ENCODE measurements around the gene EFHC1.

The EFHC1 gene

GRCh38 chr6:52419809-52420667 lies at the start of gene EFHC1:
TSS of gene EFHC1 (plus strand) at chr6:52420342. CDS start at chr6:52420411, 69 bp downstream.
- Histone ChIP-seq H3K27ac (peak within 1 kb of the TSS; percentile 43 to 92 (median 85); a peak in 21 of 22 replicates), H3K4me1 (peaks cover 40 to 75% (median 53%) of the 10 kb centered on the region in 10 experiments), H3K9ac (peak within 1 kb of the TSS; percentile 77 to 89 (median 83)), H3K27me3 (no peaks in the 10 kb centered on the region), H4K20me1 (no peaks in the 10 kb centered on the region), H3K4me2 (peak within 1 kb of the TSS; percentile 88 to 98 (median 95)), H3K9me3 (replicated peaks in 1 of 11) (no peaks in the 10 kb centered on the region), H3K36me3 (peaks cover 0 to 6% (median 0%) of the 10 kb centered on the region in 11 experiments; a peak in 1 of 22 replicates), H3K4me3 (peak within 1 kb of the TSS; percentile 66 to 87 (median 81))
- TF ChIP-seq Cebpa-rat (IDR thresholded peaks at IDR 0.05) = no peak

GRCh38 chr6:52371656-52372191 lies 48.4 kb upstream of the EFHC1 start:
- Histone ChIP-seq H3K9ac (no peak overlapping the region), H3K27ac (no peak overlapping the region), H3K4me1 (peaks cover under 1 to 27% (median 7%) of the 10 kb centered on the region in 10 experiments; a peak in 13 of 20 replicates), H4K20me1 (peaks cover 0 to 59% (median 0%) of the 10 kb centered on the region in 11 experiments; a peak in 3 of 22 replicates), H3K4me3 (no peak overlapping the region), H3K4me2 (no peak overlapping the region), H3K36me3 (peaks cover 5 to 66% (median 28%) of the 10 kb centered on the region in 11 experiments; a peak in 18 of 22 replicates), H3K9me3 (replicated peaks in 1 of 11) (peaks cover 0 to 8% (median 0%) of the 10 kb centered on the region in 11 experiments; a peak in 3 of 22 replicates), H3K27me3 (no peaks in the 10 kb centered on the region)
- no peak; a peak in 1 of 22 replicates for TF ChIP-seq Cebpa-rat (IDR thresholded peaks at IDR 0.05)

- no peak for TF ChIP-seq Cebpa-rat (IDR thresholded peaks at IDR 0.05)
- peaks cover 0 to 51% (median 17%) of the 10 kb centered on the region in 11 experiments; a peak in 16 of 22 replicates for H3K36me3 ChIP-seq
- peaks cover 8 to 42% (median 21%) of the 10 kb centered on the region in 10 experiments; a peak in 17 of 20 replicates for H3K4me1 ChIP-seq
These were observed 46.9 kb upstream of the EFHC1 start for GRCh38 chr6:52373151-52373690.

GRCh38 chr6:52374247-52374646 lies 45.9 kb upstream of the EFHC1 start:
- no peak overlapping the region for H3K9ac ChIP-seq
- H3K27me3 ChIP-seq = no peaks in the 10 kb centered on the region
- H4K20me1 ChIP-seq = peaks cover 0 to 35% (median 0%) of the 10 kb centered on the region in 11 experiments; a peak in 3 of 22 replicates
- peaks cover 8 to 46% (median 21%) of the 10 kb centered on the region in 10 experiments; a peak in 17 of 20 replicates for H3K4me1 ChIP-seq
- 0 out of 22 replicates have a peak overlapping the region, but pooled peaks of 1 of the 11 experiments have one; percentile 31 for H3K4me2 ChIP-seq
- no peak for TF ChIP-seq Cebpa-rat (IDR thresholded peaks at IDR 0.05)
- H3K27ac ChIP-seq = no peak overlapping the region
- H3K4me3 ChIP-seq = no peak overlapping the region
- H3K36me3 ChIP-seq = peaks cover 0 to 41% (median 12%) of the 10 kb centered on the region in 11 experiments; a peak in 13 of 22 replicates
- peaks cover 0 to 8% (median 0%) of the 10 kb centered on the region in 11 experiments; a peak in 3 of 22 replicates for H3K9me3 ChIP-seq (replicated peaks in 1 of 11)

More at GRCh38 chr6:52373151-52373690, 46.9 kb upstream of the EFHC1 start:
- Histone ChIP-seq H4K20me1 (peaks cover 0 to 44% (median 0%) of the 10 kb centered on the region in 11 experiments; a peak in 3 of 22 replicates), H3K9me3 (replicated peaks in 1 of 11) (peaks cover 0 to 8% (median 0%) of the 10 kb centered on the region in 11 experiments; a peak in 3 of 22 replicates), H3K27me3 (no peaks in the 10 kb centered on the region), H3K27ac (no peak overlapping the region), H3K4me2 (no peak overlapping the region), H3K4me3 (no peak overlapping the region), H3K9ac (no peak overlapping the region)

- Histone ChIP-seq H3K36me3 (peaks cover 0 to 33% (median 14%) of the 10 kb centered on the region in 11 experiments; a peak in 14 of 22 replicates), H3K4me3 (no peak overlapping the region), H3K9ac (no peak overlapping the region), H3K27me3 (no peaks in the 10 kb centered on the region), H3K9me3 (replicated peaks in 1 of 11) (peaks cover 0 to 8% (median 0%) of the 10 kb centered on the region in 11 experiments; a peak in 3 of 22 replicates), H4K20me1 (peaks cover 0 to 22% (median 0%) of the 10 kb centered on the region in 11 experiments; a peak in 3 of 22 replicates), H3K4me2 (peak overlapping the region in 4 of 11 experiments; percentile 20 to 91 (median 78); a peak in 7 of 22 replicates), H3K4me1 (peaks cover 8 to 46% (median 21%) of the 10 kb centered on the region in 10 experiments; a peak in 17 of 20 replicates), H3K27ac (0 out of 22 replicates have a peak overlapping the region, but pooled peaks of 1 of the 11 experiments have one; percentile 4)
- TF ChIP-seq Cebpa-rat (IDR thresholded peaks at IDR 0.05) = no peak
These were observed 44.2 kb upstream of the EFHC1 start for GRCh38 chr6:52375780-52376556.

- no peak overlapping the region for H3K9ac ChIP-seq
- peak overlapping the region in 6 of 11 experiments; percentile 30 to 91 (median 74); a peak in 12 of 22 replicates for H3K4me2 ChIP-seq
- TF ChIP-seq Cebpa-rat (IDR thresholded peaks at IDR 0.05) = no peak
These were observed 43.4 kb upstream of the EFHC1 start for GRCh38 chr6:52376763-52377162.

GRCh38 chr6:52377538-52378221 lies 42.5 kb upstream of the EFHC1 start:
- H3K9ac ChIP-seq = no peak overlapping the region
- H3K36me3 ChIP-seq = peaks cover 0 to 32% (median 19%) of the 10 kb centered on the region in 11 experiments; a peak in 17 of 22 replicates
- H3K27me3 ChIP-seq = no peaks in the 10 kb centered on the region
- H3K4me2 ChIP-seq = peak overlapping the region in 9 of 11 experiments; percentile 9 to 91 (median 57); a peak in 18 of 22 replicates
- peak overlapping the region in 1 of 10 experiments; percentile 26; a peak in 2 of 20 replicates for H3K4me3 ChIP-seq
- H3K27ac ChIP-seq = peak overlapping the region in 1 of 11 experiments; percentile 32; a peak in 1 of 22 replicates
- H4K20me1 ChIP-seq = peaks cover 0 to 8% (median 0%) of the 10 kb centered on the region in 11 experiments; a peak in 2 of 22 replicates
- peaks cover 0 to 8% (median 0%) of the 10 kb centered on the region in 11 experiments; a peak in 3 of 22 replicates for H3K9me3 ChIP-seq (replicated peaks in 1 of 11)
- peaks cover 8 to 46% (median 21%) of the 10 kb centered on the region in 10 experiments; a peak in 17 of 20 replicates for H3K4me1 ChIP-seq
- no peak for TF ChIP-seq Cebpa-rat (IDR thresholded peaks at IDR 0.05)

More at GRCh38 chr6:52376763-52377162, 43.4 kb upstream of the EFHC1 start:
- peaks cover 8 to 46% (median 21%) of the 10 kb centered on the region in 10 experiments; a peak in 17 of 20 replicates for H3K4me1 ChIP-seq
- H3K27me3 ChIP-seq = no peaks in the 10 kb centered on the region
- peaks cover 0 to 14% (median 0%) of the 10 kb centered on the region in 11 experiments; a peak in 2 of 22 replicates for H4K20me1 ChIP-seq
- H3K27ac ChIP-seq = 0 out of 22 replicates have a peak overlapping the region, but pooled peaks of 1 of the 11 experiments have one; percentile 32
- peaks cover 0 to 33% (median 19%) of the 10 kb centered on the region in 11 experiments; a peak in 16 of 22 replicates for H3K36me3 ChIP-seq
- peak overlapping the region in 1 of 10 experiments; percentile 26; a peak in 1 of 20 replicates for H3K4me3 ChIP-seq
- H3K9me3 ChIP-seq (replicated peaks in 1 of 11) = peaks cover 0 to 8% (median 0%) of the 10 kb centered on the region in 11 experiments; a peak in 3 of 22 replicates
